ENCODE measurements around the gene CTBP1.

GRCh38 chr4:1231637-1232360 is 17.1 kb downstream of the CTBP1 start:
- TF ChIP-seq CTCF (conservative IDR thresholded peaks at IDR 0.05; ENCODE audit: low read depth, low read length) (no peak), EZH2 (IDR thresholded peaks at IDR 0.05; ENCODE audit: borderline replicate concordance, low read depth, low read length, poor library complexity, severe bottlenecking) (no peak)

Measured in A673 (cell line).